SK-N-SH (cell line): Measurements from ENCODE around the gene EIF2B5. TPM values are rescaled to one million over a fixed set of nuclear protein-coding genes. Genes with fewer than 3 reads are reported as not detected.

ENCODE experiments used
- CTCF ChIA-PET: fragments of 300-600, 350-600 bp; formaldehyde crosslinking; extraction: SDS; loops from one replicate; lab custom pipeline; 2021; lab: Yijun Ruan, JAX
- POLR2A ChIA-PET: fragments of 350-600 bp; sonication (Branson Sonifier 250); formaldehyde crosslinking; extraction: SDS; loops from one replicate; lab custom pipeline; 2020; ENCODE audit warnings: antibody characterized with exemption, inconsistent platforms; lab: Yijun Ruan, JAX
- DNase-seq: peaks from one replicate; pipeline ENCODE4 v3.0.0; 2012
- H2AFZ ChIP-seq: fragments of 200-600 bp; sonication (generic); 2 replicates; pipeline ENCODE4 v1.8.1; 2016; ENCODE audit warnings: antibody characterized with exemption, mild to moderate bottlenecking, low read depth
- H3F3A ChIP-seq: fragments of 200-600 bp; sonication (generic); replicated peaks from 2 replicates; pipeline ENCODE3; 2016; ENCODE audit warnings: antibody characterized with exemption, mild to moderate bottlenecking; ENCODE audit not compliant: insufficient read depth
- H3K27ac ChIP-seq, 2 experiments: fragments of 200-500 bp in 1 of 2; fragments of 200-600 bp in 1 of 2; sonication (Bioruptor generic) in 1 of 2; sonication (generic), shearing (Covaris generic) in 1 of 2; 2 replicates each; pipeline versions ENCODE4 v1.5.1 to v1.6.1; 2014 to 2016; ENCODE audit warnings: low read depth in 2 of 2, inconsistent platforms in 1 of 2, low read length in 1 of 2, mild to moderate bottlenecking in 1 of 2, mixed read lengths in 1 of 2
- H3K27me3 ChIP-seq: fragments of 200-600 bp; sonication (generic), shearing (Covaris generic); 2 replicates; pipeline ENCODE4 v1.6.1; 2016; ENCODE audit warnings: mixed run types; ENCODE audit not compliant: insufficient read depth
- H3K36me3 ChIP-seq, 2 experiments: fragments of 200-500 bp in 1 of 2; fragments of 200-600 bp in 1 of 2; sonication (Bioruptor generic) in 1 of 2; sonication (generic) in 1 of 2; replicated peaks in 1 of 2; 2 replicates each; pipeline versions ENCODE3 to v1.5.1; 2014 to 2016; ENCODE audit warnings: low read length in 1 of 2, mild to moderate bottlenecking in 1 of 2; ENCODE audit not compliant: insufficient read depth in 2 of 2, control insufficient read depth in 1 of 2
- H3K4me1 ChIP-seq, 2 experiments: fragments of 200-500 bp in 1 of 2; fragments of 200-600 bp in 1 of 2; sonication (Bioruptor generic) in 1 of 2; sonication (generic), shearing (Covaris generic) in 1 of 2; 2 replicates each; pipeline versions ENCODE4 v1.5.1 to v1.6.1; 2014 to 2016; ENCODE audit warnings: low read depth in 1 of 2, low read length in 1 of 2, mixed run types in 1 of 2; ENCODE audit not compliant: insufficient read depth in 2 of 2, control insufficient read depth in 1 of 2
- H3K4me2 ChIP-seq: fragments of 200-600 bp; sonication (generic), shearing (Covaris generic); 2 replicates; pipeline ENCODE4 v1.6.1; 2017; ENCODE audit warnings: mixed run types
- H3K4me3 ChIP-seq, 2 experiments: fragments of 200-500 bp in 1 of 2; fragments of 200-600 bp in 1 of 2; sonication (Bioruptor generic) in 1 of 2; sonication (generic), shearing (Covaris generic) in 1 of 2; 2 replicates each; pipeline versions ENCODE4 v1.5.1 to v1.8.1; 2014 to 2016; ENCODE audit warnings: low read depth in 2 of 2, inconsistent platforms in 1 of 2, low read length in 1 of 2, mild to moderate bottlenecking in 1 of 2, mixed read lengths in 1 of 2, moderate library complexity in 1 of 2
- H3K79me2 ChIP-seq: fragments of 200-600 bp; sonication (generic); 2 replicates; pipeline ENCODE4 v1.8.1; 2017; ENCODE audit warnings: mild to moderate bottlenecking; ENCODE audit not compliant: insufficient read depth
- H3K9ac ChIP-seq: fragments of 200-600 bp; sonication (generic); 2 replicates; pipeline ENCODE4 v1.6.1; 2017; ENCODE audit warnings: mixed run types
- H3K9me2 ChIP-seq: fragments of 200-600 bp; sonication (generic); 2 replicates; pipeline ENCODE4 v1.6.1; 2017; ENCODE audit warnings: mixed run types
- H3K9me3 ChIP-seq: fragments of 200-600 bp; sonication (generic); 2 replicates; pipeline ENCODE4 v1.6.1; 2017; ENCODE audit warnings: mixed run types, mild to moderate bottlenecking, moderate library complexity
- H4K20me1 ChIP-seq: fragments of 200-600 bp; sonication (generic); 2 replicates; pipeline ENCODE4 v1.6.1; 2017; ENCODE audit warnings: mild to moderate bottlenecking, mixed run types; ENCODE audit not compliant: insufficient read depth
- EZH2phosphoT487 ChIP-seq: fragments of 200-600 bp; sonication (generic); IDR thresholded peaks from 2 replicates; pipeline ENCODE4 v1.6.1; 2017; ENCODE audit warnings: low read depth, mixed run types, mild to moderate bottlenecking, antibody characterized with exemption, moderate library complexity, borderline replicate concordance
- FOXJ3 ChIP-seq: sonication (generic); formaldehyde crosslinking; IDR thresholded peaks from 2 replicates; pipeline ENCODE4 v1.5.1; 2020; ENCODE audit warnings: mild to moderate bottlenecking, missing genetic modification reagents
- POLR2AphosphoS5 ChIP-seq: IDR thresholded peaks from 2 replicates; pipeline ENCODE4 v1.6.1; 2012; ENCODE audit warnings: low read depth, low read length
- RAD21 ChIP-seq: IDR thresholded peaks from 2 replicates; pipeline ENCODE4 v1.6.1; 2012; ENCODE audit warnings: mild to moderate bottlenecking, low read length
- RCOR1 ChIP-seq: fragments of 150-350 bp; IDR thresholded peaks from 2 replicates; pipeline ENCODE4 v1.6.1; 2017; ENCODE audit warnings: antibody characterized with exemption, low read length
- RXRA ChIP-seq: IDR thresholded peaks from 2 replicates; pipeline ENCODE4 v1.4.0; 2012; ENCODE audit warnings: low read depth, mild to moderate bottlenecking, borderline replicate concordance
- TEAD4 ChIP-seq: IDR thresholded peaks from 2 replicates; pipeline ENCODE4 v1.4.0; 2012; ENCODE audit warnings: mild to moderate bottlenecking, borderline replicate concordance; ENCODE audit not compliant: insufficient read depth
- USF1 ChIP-seq: IDR thresholded peaks from 2 replicates; pipeline ENCODE4 v1.4.0; 2012; ENCODE audit warnings: low read depth, borderline replicate concordance
- ZBTB33 ChIP-seq: IDR thresholded peaks from 2 replicates; pipeline ENCODE4 v1.4.0; 2012; ENCODE audit warnings: low read depth, borderline replicate concordance
- WGBS: methylation state at CpG from one replicate; pipeline ENCODE4 v1.1.6; 2017; ENCODE audit warnings: low lambda C conversion rate; 5-methylcytosine and 5-hydroxymethylcytosine counted together
- polyA plus RNA-seq, 3 experiments: library from polyadenylated mRNA; depleted of rRNA; stranded (reverse); fragments of >200 nt; gene quantifications; 2 replicates each; pipeline ENCODE4 v1.2.3, GENCODE V29; 2012
- TF ChIP-seq, protein P1 (sequence below): IDR thresholded peaks from 2 replicates; pipeline ENCODE4 v1.6.1; 2012; ENCODE audit warnings: mild to moderate bottlenecking, low read depth, low read length, moderate library complexity
- TF ChIP-seq, protein P2 (sequence below): IDR thresholded peaks from 2 replicates; pipeline ENCODE4; 2012

The EIF2B5 gene
- polyA plus RNA-seq, 1 of the 3 experiments (the other 2 are of a cell fraction), result 46.8 TPM

GRCh38 chr3:184186902-184187207 is 51.7 kb downstream of the EIF2B5 start:
- no peaks in the 10 kb centered on the region for H3K27me3 ChIP-seq
- peak overlapping the region; percentile 99 to 100 for H3K4me3 ChIP-seq
- H3K4me2 ChIP-seq, result peak overlapping the region; percentile 98
- CTCF ChIA-PET, result interaction anchor here (1.0 to 2.1 kb wide), 5 partner anchors 8 to 63 kb away, joined by 3 to 11 read pairs (median 3); partner anchors contain the start of gene EEF1AKMT4
- H2AFZ ChIP-seq, result no peak overlapping the region
- H3K9me3 ChIP-seq, result no peaks in the 10 kb centered on the region
- peak overlapping the region in 1 of 2 experiments; percentile 44; a peak in 1 of 4 replicates for H3K27ac ChIP-seq
- 0 out of 2 replicates have a peak, but pooled peaks cover 19% of the 10 kb centered on the region for H4K20me1 ChIP-seq
- TF ChIP-seq, protein P1, sequence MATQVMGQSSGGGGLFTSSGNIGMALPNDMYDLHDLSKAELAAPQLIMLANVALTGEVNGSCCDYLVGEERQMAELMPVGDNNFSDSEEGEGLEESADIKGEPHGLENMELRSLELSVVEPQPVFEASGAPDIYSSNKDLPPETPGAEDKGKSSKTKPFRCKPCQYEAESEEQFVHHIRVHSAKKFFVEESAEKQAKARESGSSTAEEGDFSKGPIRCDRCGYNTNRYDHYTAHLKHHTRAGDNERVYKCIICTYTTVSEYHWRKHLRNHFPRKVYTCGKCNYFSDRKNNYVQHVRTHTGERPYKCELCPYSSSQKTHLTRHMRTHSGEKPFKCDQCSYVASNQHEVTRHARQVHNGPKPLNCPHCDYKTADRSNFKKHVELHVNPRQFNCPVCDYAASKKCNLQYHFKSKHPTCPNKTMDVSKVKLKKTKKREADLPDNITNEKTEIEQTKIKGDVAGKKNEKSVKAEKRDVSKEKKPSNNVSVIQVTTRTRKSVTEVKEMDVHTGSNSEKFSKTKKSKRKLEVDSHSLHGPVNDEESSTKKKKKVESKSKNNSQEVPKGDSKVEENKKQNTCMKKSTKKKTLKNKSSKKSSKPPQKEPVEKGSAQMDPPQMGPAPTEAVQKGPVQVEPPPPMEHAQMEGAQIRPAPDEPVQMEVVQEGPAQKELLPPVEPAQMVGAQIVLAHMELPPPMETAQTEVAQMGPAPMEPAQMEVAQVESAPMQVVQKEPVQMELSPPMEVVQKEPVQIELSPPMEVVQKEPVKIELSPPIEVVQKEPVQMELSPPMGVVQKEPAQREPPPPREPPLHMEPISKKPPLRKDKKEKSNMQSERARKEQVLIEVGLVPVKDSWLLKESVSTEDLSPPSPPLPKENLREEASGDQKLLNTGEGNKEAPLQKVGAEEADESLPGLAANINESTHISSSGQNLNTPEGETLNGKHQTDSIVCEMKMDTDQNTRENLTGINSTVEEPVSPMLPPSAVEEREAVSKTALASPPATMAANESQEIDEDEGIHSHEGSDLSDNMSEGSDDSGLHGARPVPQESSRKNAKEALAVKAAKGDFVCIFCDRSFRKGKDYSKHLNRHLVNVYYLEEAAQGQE, result no peak
- TF ChIP-seq POLR2AphosphoS5 (no peak), EZH2phosphoT487 (no peak), ZBTB33 (no peak), FOXJ3 (CRISPR knock-in tag) (no peak), USF1 (no peak)
- TF ChIP-seq, protein P2, sequence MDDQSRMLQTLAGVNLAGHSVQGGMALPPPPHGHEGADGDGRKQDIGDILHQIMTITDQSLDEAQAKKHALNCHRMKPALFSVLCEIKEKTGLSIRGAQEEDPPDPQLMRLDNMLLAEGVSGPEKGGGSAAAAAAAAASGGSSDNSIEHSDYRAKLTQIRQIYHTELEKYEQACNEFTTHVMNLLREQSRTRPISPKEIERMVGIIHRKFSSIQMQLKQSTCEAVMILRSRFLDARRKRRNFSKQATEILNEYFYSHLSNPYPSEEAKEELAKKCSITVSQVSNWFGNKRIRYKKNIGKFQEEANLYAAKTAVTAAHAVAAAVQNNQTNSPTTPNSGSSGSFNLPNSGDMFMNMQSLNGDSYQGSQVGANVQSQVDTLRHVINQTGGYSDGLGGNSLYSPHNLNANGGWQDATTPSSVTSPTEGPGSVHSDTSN, result no peak
- H3K9ac ChIP-seq, result peak overlapping the region; percentile 81
- H3K79me2 ChIP-seq, result peaks cover 41% of the 10 kb centered on the region
- H3K36me3 ChIP-seq, result peaks cover 36 to 61% of the 10 kb centered on the region in 2 experiments
- WGBS, result 8% methylated on average over 2 of the region's 3 CpGs
- H3F3A ChIP-seq, result peaks cover 33% of the 10 kb centered on the region
- H3K9me2 ChIP-seq, result no peaks in the 10 kb centered on the region
- DNase-seq, result no peak
- peaks cover 6 to 20% of the 10 kb centered on the region in 2 experiments; a peak in 3 of 4 replicates for H3K4me1 ChIP-seq
- POLR2A ChIA-PET, result interaction anchor here (0.6 to 1.4 kb wide), 3 partner anchors 10 to 42 kb away, joined by 3 to 6 read pairs (median 6); partner anchors contain the start of gene VWA5B2

GRCh38 chr3:184188080-184188479 is 52.9 kb downstream of the EIF2B5 start:
- CTCF ChIA-PET, result no interaction called here
- 93% methylated on average over 11 of the region's 17 CpGs for WGBS

More at GRCh38 chr3:184188080-184188479, 52.9 kb downstream of the EIF2B5 start:
- DNase-seq, result no peak
- TF ChIP-seq EZH2phosphoT487, result no peak
- no peak for TF ChIP-seq TEAD4
- TF ChIP-seq RCOR1, result no peak
- no peak for TF ChIP-seq FOXJ3 (CRISPR knock-in tag)
- no peak for TF ChIP-seq RXRA
- TF ChIP-seq RAD21, result no peak
- Histone ChIP-seq H3F3A (peaks cover 25% of the 10 kb centered on the region), H3K9me2 (no peaks in the 10 kb centered on the region), H3K4me2 (no peak overlapping the region), H3K4me1 (peaks cover 6 to 20% of the 10 kb centered on the region in 2 experiments; a peak in 3 of 4 replicates), H3K27ac (no peak overlapping the region), H3K4me3 (no peak overlapping the region), H3K36me3 (peaks cover 29 to 60% of the 10 kb centered on the region in 2 experiments), H3K27me3 (no peaks in the 10 kb centered on the region), H3K79me2 (peaks cover 41% of the 10 kb centered on the region), H4K20me1 (0 out of 2 replicates have a peak, but pooled peaks cover 19% of the 10 kb centered on the region), H3K9ac (no peak overlapping the region), H2AFZ (no peak overlapping the region), H3K9me3 (no peaks in the 10 kb centered on the region)
- POLR2A ChIA-PET, result no interaction called here
